ENCODE measurements around the gene CYREN. TPM values are rescaled to one million over a fixed set of nuclear protein-coding genes. Genes with fewer than 3 reads are reported as not detected.

The CYREN gene
- total and polyA plus RNA-seq, 8 donors = 13.9 to 29.0 (median 23.8) TPM

- FAIRE-seq = peak; percentile 23
- Histone ChIP-seq H3K4me1 (peaks cover 0 to 29% (median 14%) of the 10 kb centered on the region in 3 donors), H3K9me3 (no peaks in the 10 kb centered on the region), H3K36me3 (no peaks in the 10 kb centered on the region), H3K4me3 (peak within 1 kb of the TSS; percentile 16 to 46 (median 33)), H3K27ac (peak within 1 kb of the TSS; percentile 73 to 96 (median 84)), H3K27me3 (no peaks in the 10 kb centered on the region)
- peak; percentile 81 to 91 (median 89) for ATAC-seq
- DNase-seq = peak in 4 of 6 donors; percentile 39 to 66 (median 57)
- 5% methylated on average over 13 of the region's 13 CpGs for whole genome bisulfite sequencing, 2 donors
- intact Hi-C loops (cut with DNase I) = no loop called here
- TF ChIP-seq CTCF (IDR thresholded peaks at IDR 0.05) = no peak
Measured at GRCh38 chr7:135147899-135148721, 22.4 kb downstream of the CYREN start, which contains the start of gene TMEM140. TMEM140 (plus strand) TSS chr7:135148072; CDS start chr7:135164442, 16,370 bp downstream.

- TF ChIP-seq CTCF (IDR thresholded peaks at IDR 0.05) = no peak
- DNase-seq (peak in 2 of 6 donors; percentile 19 to 54), FAIRE-seq (no peak), ATAC-seq (peak; percentile 37 to 66 (median 61))
- intact Hi-C loops (cut with DNase I) = no loop called here
- Histone ChIP-seq H3K27ac (peak overlapping the region; percentile 73 to 96 (median 84)), H3K36me3 (no peaks in the 10 kb centered on the region), H3K4me1 (peaks cover 0 to 29% (median 14%) of the 10 kb centered on the region in 3 donors), H3K4me3 (peak overlapping the region in 3 of 4 donors; percentile 16 to 46 (median 38)), H3K27me3 (no peaks in the 10 kb centered on the region), H3K9me3 (no peaks in the 10 kb centered on the region)
- 3 to 7% methylated on average over 6 of the region's 6 CpGs for WGBS, 2 donors
Measured at GRCh38 chr7:135147341-135147898, 23.1 kb downstream of the CYREN start.

DNA sequence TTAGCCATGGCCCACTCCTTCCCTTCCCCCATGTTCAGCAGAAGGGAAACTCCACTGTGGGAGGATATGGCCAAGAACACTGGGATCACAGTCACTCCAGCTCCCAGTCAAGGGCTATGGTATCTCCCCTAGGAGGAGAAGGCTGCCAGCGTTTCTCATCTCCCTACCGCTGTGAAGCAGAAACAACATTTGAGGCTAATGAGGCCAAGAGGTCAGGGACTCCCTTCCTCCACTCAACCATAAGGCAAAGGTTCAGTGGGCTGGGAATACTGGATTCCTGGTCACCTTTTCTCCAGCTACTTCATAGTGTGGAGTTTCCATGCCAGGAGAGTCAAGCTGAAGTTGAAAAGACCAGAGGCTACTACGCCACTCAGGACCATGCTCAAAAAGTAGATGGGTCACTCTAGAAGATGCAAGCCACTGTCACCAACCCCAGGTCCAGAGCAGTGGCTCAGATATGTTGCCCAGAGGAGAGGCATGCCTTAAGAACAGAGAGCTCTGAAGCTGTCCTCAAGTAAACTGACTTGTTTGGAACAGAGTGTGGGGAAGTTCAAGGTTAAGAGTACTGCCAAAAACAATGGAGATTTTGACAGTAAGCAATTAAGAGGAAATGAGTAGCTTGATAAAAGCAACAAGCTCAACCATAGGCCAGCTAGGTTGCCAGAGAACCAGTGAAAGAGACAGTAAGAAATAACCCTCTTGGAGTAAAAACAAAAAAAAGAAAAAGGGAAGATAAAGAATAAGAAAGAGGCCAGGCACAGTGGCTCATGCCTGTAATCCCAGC, 26.4 kb downstream of the CYREN start:
- Histone ChIP-seq H3K4me3 (no peak overlapping the region), H3K9me3 (no peaks in the 10 kb centered on the region), H3K4me1 (peaks cover 0 to 16% (median 9%) of the 10 kb centered on the region in 3 donors), H3K27ac (no peak overlapping the region), H3K36me3 (no peaks in the 10 kb centered on the region), H3K27me3 (no peaks in the 10 kb centered on the region)
- ATAC-seq = no peak
- 73 to 89% methylated on average over 3 of the region's 3 CpGs for WGBS, 2 donors
- FAIRE-seq = no peak
- no peak for TF ChIP-seq CTCF (IDR thresholded peaks at IDR 0.05)
- DNase-seq = no peak
- intact Hi-C loops (cut with DNase I) = no loop called here

DNA sequence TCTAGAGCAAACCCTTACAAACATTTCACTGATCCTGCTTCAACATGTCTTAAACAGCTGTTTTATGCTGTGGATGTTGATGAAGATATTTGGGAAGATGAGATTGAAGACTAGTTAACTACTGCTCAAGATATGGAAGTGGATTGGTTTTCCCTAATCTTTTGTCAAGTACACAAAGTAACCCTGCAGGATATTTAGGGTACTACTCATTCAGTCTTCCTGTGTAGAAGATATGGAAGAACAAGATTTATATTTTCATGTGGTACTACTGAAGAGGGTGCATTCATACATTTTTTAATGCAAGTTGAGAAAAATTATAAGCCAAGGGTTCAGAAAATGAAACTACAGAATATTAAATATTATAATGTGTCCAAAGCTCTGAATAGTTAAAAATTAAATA, 40.9 kb downstream of the CYREN start:
- no peak for TF ChIP-seq CTCF (IDR thresholded peaks at IDR 0.05)
- Histone ChIP-seq H3K9me3 (no peaks in the 10 kb centered on the region), H3K4me1 (no peaks in the 10 kb centered on the region), H3K36me3 (no peaks in the 10 kb centered on the region), H3K27ac (no peak overlapping the region), H3K27me3 (no peaks in the 10 kb centered on the region), H3K4me3 (no peak overlapping the region)
- FAIRE-seq (no peak), DNase-seq (no peak), ATAC-seq (no peak)
- intact Hi-C loops (cut with DNase I) = no loop called here
